Activated CD8-positive, alpha-beta T cell treated with anti-CD3 and anti-CD28 coated beads for 36 hours (primary cell): ENCODE results near the gene TPP2. TPM values are rescaled to one million over a fixed set of nuclear protein-coding genes. Genes with fewer than 3 reads are reported as not detected.

Experiments used
- ATAC-seq: fragments of 200-7000 bp; cut with Tn5 transposase; one replicate; pipeline ENCODE4 v1.10.0; 2021; ENCODE audit warnings: mild to moderate bottlenecking, moderate library complexity
- CTCF ChIA-PET: fragments of 350-600 bp; sonication (Branson Sonifier 250); formaldehyde crosslinking; loops from one replicate; lab custom pipeline; 2021; ENCODE audit warnings: antibody characterized with exemption; lab: Charles Lee
- POLR2A ChIA-PET: fragments of 350-600 bp; sonication (Branson Sonifier 250); formaldehyde crosslinking; loops from one replicate; lab custom pipeline; 2021; ENCODE audit warnings: antibody characterized with exemption; lab: Charles Lee
- DNase-seq: peaks from one replicate; pipeline ENCODE4 v3.0.0-alpha.2; 2020
- H3K27ac Mint-ChIP-seq: one replicate; pipeline ENCODE4 v1.8.0; 2021; ENCODE audit warnings: mild to moderate bottlenecking, mixed read lengths
- H3K27me3 Mint-ChIP-seq: one replicate; pipeline ENCODE4 v1.8.0; 2021; ENCODE audit warnings: mixed read lengths
- H3K36me3 Mint-ChIP-seq: one replicate; pipeline ENCODE4 v1.8.0; 2021; ENCODE audit warnings: low read depth, mixed read lengths
- H3K4me1 Mint-ChIP-seq: one replicate; pipeline ENCODE4 v1.8.0; 2021; ENCODE audit warnings: low read depth, mixed read lengths
- H3K4me3 Mint-ChIP-seq: one replicate; pipeline ENCODE4 v1.8.0; 2021; ENCODE audit warnings: mild to moderate bottlenecking, moderate library complexity, mixed read lengths
- H3K9me3 Mint-ChIP-seq: one replicate; pipeline ENCODE4 v1.8.0; 2021; ENCODE audit warnings: mixed read lengths
- CTCF ChIP-seq: fragments of 200-600 bp; IDR thresholded peaks from one replicate; pipeline ENCODE4 v1.8.0; 2022; ENCODE audit warnings: antibody characterized with exemption, mild to moderate bottlenecking
- intact Hi-C: fragments of 100-400 bp; cut with micrococcal nuclease; formaldehyde crosslinking; loops from one replicate; pipeline ENCODE4 v1.10.0; 2022
- total RNA-seq, 2 experiments: library from RNA; stranded (reverse); gene quantifications; one replicate each; pipeline ENCODE4 v1.2.3, GENCODE V29; 2021

TPP2 gene
- total RNA-seq, 2 experiments from 2014 or later, result 70.3 to 70.8 TPM

- Mint-ChIP-seq H3K4me1 (no peaks in the 10 kb centered on the region), H3K36me3 (peaks cover 3% of the 10 kb centered on the region), H3K27me3 (peaks cover 13% of the 10 kb centered on the region), H3K9me3 (peaks cover 4% of the 10 kb centered on the region), H3K27ac (no peak overlapping the region), H3K4me3 (no peak overlapping the region)
- ChIA-PET CTCF (no interaction called here), POLR2A (no interaction called here)
- DNase-seq (no peak), ATAC-seq (no peak)
- TF ChIP-seq CTCF, result no peak
- intact Hi-C loops, result no loop called here
Observed at GRCh38 chr13:102698649-102698980, 101.8 kb downstream of the TPP2 start.

GRCh38 chr13:102699504-102699903 lies 102.7 kb downstream of the TPP2 start:
- H3K4me1 Mint-ChIP-seq, result no peaks in the 10 kb centered on the region
- ATAC-seq, result no peak
- no peak overlapping the region for H3K4me3 Mint-ChIP-seq
- POLR2A ChIA-PET, result no interaction called here
- DNase-seq, result no peak
- CTCF ChIA-PET, result no interaction called here
- intact Hi-C loops, result no loop called here
- peaks cover 4% of the 10 kb centered on the region for H3K9me3 Mint-ChIP-seq
- peaks cover 3% of the 10 kb centered on the region for H3K36me3 Mint-ChIP-seq
- no peak for TF ChIP-seq CTCF
- H3K27ac Mint-ChIP-seq, result no peak overlapping the region
- H3K27me3 Mint-ChIP-seq, result peaks cover 13% of the 10 kb centered on the region

- H3K4me3 Mint-ChIP-seq, result no peak overlapping the region
- intact Hi-C loops, result no loop called here
- peaks cover 9% of the 10 kb centered on the region for H3K27me3 Mint-ChIP-seq
- TF ChIP-seq CTCF, result no peak
- H3K4me1 Mint-ChIP-seq, result no peaks in the 10 kb centered on the region
- ChIA-PET CTCF (no interaction called here), POLR2A (no interaction called here)
- H3K9me3 Mint-ChIP-seq, result peaks cover 4% of the 10 kb centered on the region
- DNase-seq (no peak), ATAC-seq (no peak)
- H3K36me3 Mint-ChIP-seq, result peaks cover 3% of the 10 kb centered on the region
- H3K27ac Mint-ChIP-seq, result no peak overlapping the region
Observed at GRCh38 chr13:102700088-102701031, 103.6 kb downstream of the TPP2 start.

- Mint-ChIP-seq H3K27ac (no peak overlapping the region), H3K9me3 (peaks cover 4% of the 10 kb centered on the region), H3K36me3 (peaks cover 3% of the 10 kb centered on the region), H3K27me3 (peaks cover 8% of the 10 kb centered on the region), H3K4me3 (no peak overlapping the region), H3K4me1 (no peaks in the 10 kb centered on the region)
- intact Hi-C loops, result no loop called here
- ATAC-seq (no peak), DNase-seq (no peak)
- no peak for TF ChIP-seq CTCF
- ChIA-PET POLR2A (no interaction called here), CTCF (no interaction called here)
Observed at GRCh38 chr13:102701331-102701730, 104.5 kb downstream of the TPP2 start.
